Aortic smooth muscle cell (primary cell): Measurements from ENCODE around the gene OR10K2. TPM values are rescaled to one million over a fixed set of nuclear protein-coding genes. Genes with fewer than 3 reads are reported as not detected.

Experiments
- total RNA-seq: library from RNA; depleted of rRNA; stranded (reverse); fragments of >200 nt; gene quantifications from 2 replicates; pipeline ENCODE4 v1.2.3, GENCODE V29; 2014

OR10K2 gene
- total RNA-seq = not detected in 2 replicates

GRCh38 chr1:158426137-158426536, at the start of gene OR10K2:
Gene OR10K2, minus strand, starts transcription at chr1:158426237. Its CDS starts 5,371 bp downstream, at chr1:158420866.

GRCh38 chr1:158471920-158472319, 45.9 kb upstream of the OR10K2 start, which contains the start of gene OR10R2:
Gene OR10R2, plus strand, starts transcription at chr1:158472220. Its CDS starts 106 bp downstream, at chr1:158472326.

GRCh38 chr1:158461534-158461933, 35.5 kb upstream of the OR10K2 start, which contains the start of gene OR10K1:
Gene OR10K1, plus strand, starts transcription at chr1:158461834. Its CDS starts 3,728 bp downstream, at chr1:158465562.

GRCh38 chr1:158398818-158399514, 27.1 kb downstream of the OR10K2 start, which contains the start of gene OR10T2:
Gene OR10T2, minus strand, starts transcription at chr1:158399466. Its CDS starts 0 bp downstream, at chr1:158399466.

Other genes starting within 250 kb of the OR10K2 start
- gene CD1D, start 245.3 kb downstream of the OR10K2 start, total RNA-seq = under 0.01 TPM in 1 of 2 replicates, not detected in the other
- gene CD1A, start 171.8 kb downstream of the OR10K2 start, total RNA-seq = not detected in 2 replicates
- not detected in 2 replicates for gene CD1C, start 136.3 kb downstream of the OR10K2 start, total RNA-seq
- gene CD1B, start 94.7 kb downstream of the OR10K2 start, total RNA-seq = not detected in 2 replicates
- not detected in 2 replicates for gene CD1E, start 72.3 kb downstream of the OR10K2 start, total RNA-seq
- gene OR10T2, start 26.8 kb downstream of the OR10K2 start, total RNA-seq = not detected in 2 replicates
- not detected in 2 replicates for gene OR10K1, start 35.6 kb upstream of the OR10K2 start, total RNA-seq
- not detected in 2 replicates for gene OR10R2, start 46.0 kb upstream of the OR10K2 start, total RNA-seq
- gene OR6Y1, start 128.2 kb upstream of the OR10K2 start, total RNA-seq = not detected in 2 replicates
- not detected in 2 replicates for gene OR6P1, start 144.3 kb upstream of the OR10K2 start, total RNA-seq
- gene OR10X1, start 153.7 kb upstream of the OR10K2 start, total RNA-seq = not detected in 2 replicates
- not detected in 2 replicates for gene OR10Z1, start 179.0 kb upstream of the OR10K2 start, total RNA-seq